GM12878 (cell line): ENCODE measurements around the gene IQCK. TPM values are rescaled to one million over a fixed set of nuclear protein-coding genes. Genes with fewer than 3 reads are reported as not detected.

Experiments used
- ATAC-seq: fragments of 200-7000 bp; cut with Tn5 transposase; 3 replicates; pipeline ENCODE4 v1.9.1; 2020; ENCODE audit warnings: mild to moderate bottlenecking, moderate library complexity
- BruUV-seq: library from RNA; stranded (reverse); fragments of 400-500 nt; replicated peaks from 2 replicates; lab custom pipeline; 2021; lab: Mats Ljungman, UMichigan
- CTCF ChIA-PET: fragments of 300-600 bp; sonication (Branson Sonifier 250); formaldehyde crosslinking; extraction: SDS; loops from one replicate; lab custom pipeline; 2021; ENCODE audit warnings: inconsistent platforms; lab: Yijun Ruan, JAX
- POLR2A ChIA-PET: fragments of 350-600 bp; formaldehyde crosslinking; extraction: SDS; loops from one replicate; lab custom pipeline; 2021; ENCODE audit warnings: inconsistent platforms; lab: Charles Lee
- RAD21 ChIA-PET: fragments of 300-600 bp; sonication (Branson Sonifier 250); formaldehyde crosslinking; loops from one replicate; lab custom pipeline; 2023; ENCODE audit warnings: antibody characterized with exemption; ENCODE audit not compliant: unreplicated experiment; lab: Charles Lee
- SMC1A ChIA-PET: fragments of 300-600 bp; sonication (Branson Sonifier 250); formaldehyde crosslinking; loops from one replicate; lab custom pipeline; 2023; ENCODE audit not compliant: unreplicated experiment, uncharacterized antibody; lab: Charles Lee
- DNase-seq: peaks from one replicate; pipeline ENCODE4 v3.0.0-alpha.2; 2011; ENCODE audit warnings: low read depth, low spot score
- FAIRE-seq: peaks from 3 replicates; lab custom pipeline; 2011; peaks lifted over from hg19 to GRCh38; lab: Jason Lieb, UNC
- H2AFZ ChIP-seq: 2 replicates; pipeline ENCODE4 v1.6.0; 2011; ENCODE audit warnings: low read depth, low read length, control low read depth; ENCODE audit not compliant: control insufficient read depth
- H3K27ac ChIP-seq: 2 replicates; pipeline ENCODE4 v1.5.1; 2011; ENCODE audit warnings: control low read depth; ENCODE audit not compliant: control insufficient read depth, insufficient read depth
- H3K27me3 ChIP-seq, 2 experiments: replicated peaks in 1 of 2; 2 replicates each; pipeline versions ENCODE4 v1.6.0 to v1.6.1; 2011; ENCODE audit warnings: low read length in 1 of 2; ENCODE audit not compliant: control insufficient read depth in 2 of 2, insufficient read depth in 2 of 2
- H3K36me3 ChIP-seq, 2 experiments: 2 replicates each; pipeline ENCODE4 v1.5.1; 2011; ENCODE audit warnings: low read length in 1 of 2; ENCODE audit not compliant: control insufficient read depth in 2 of 2, insufficient read depth in 2 of 2
- H3K4me1 ChIP-seq: 2 replicates; pipeline ENCODE4 v1.6.1; 2011; ENCODE audit warnings: mild to moderate bottlenecking, low read length, moderate library complexity, mixed read lengths; ENCODE audit not compliant: control insufficient read depth, insufficient read depth
- H3K4me2 ChIP-seq: 2 replicates; pipeline ENCODE4 v1.6.0; 2011; ENCODE audit warnings: control low read depth; ENCODE audit not compliant: control insufficient read depth, insufficient read depth
- H3K4me3 ChIP-seq: fragments of 200-600 bp; sonication (generic); 2 replicates; pipeline ENCODE4 v1.5.1; 2016
- H3K79me2 ChIP-seq: 2 replicates; pipeline ENCODE4 v1.6.0; 2011; ENCODE audit warnings: low read length; ENCODE audit not compliant: control insufficient read depth, insufficient read depth
- H3K9ac ChIP-seq: 2 replicates; pipeline ENCODE4 v1.8.0; 2011; ENCODE audit warnings: low read length, control low read depth, mixed read lengths; ENCODE audit not compliant: control insufficient read depth, insufficient read depth
- H3K9me3 ChIP-seq: replicated peaks from 3 replicates; pipeline ENCODE4 v1.5.1; 2011; ENCODE audit warnings: mild to moderate bottlenecking, low read length; ENCODE audit not compliant: control insufficient read depth, insufficient read depth
- H4K20me1 ChIP-seq: 2 replicates; pipeline ENCODE4 v1.6.0; 2011; ENCODE audit not compliant: control insufficient read depth, insufficient read depth
- ASH2L ChIP-seq: fragments of 300-600, 200-600 bp; sonication (generic); IDR thresholded peaks from 2 replicates; pipeline ENCODE4 v1.6.1; 2017; ENCODE audit warnings: low read depth, mild to moderate bottlenecking, borderline replicate concordance
- CBX5 ChIP-seq: sonication (generic); IDR thresholded peaks from 2 replicates; pipeline ENCODE4 v1.6.1; 2016; ENCODE audit warnings: low read depth, moderate library complexity, mild to moderate bottlenecking, inconsistent platforms
- EP300 ChIP-seq, 2 experiments: fragments of 150-350 bp in 1 of 2; IDR thresholded peaks; 2 replicates each; pipeline ENCODE4 v1.6.1; 2011 to 2012; ENCODE audit warnings: low read depth in 2 of 2, low read length in 2 of 2, borderline replicate concordance in 1 of 2, improper control_type of control experiment in 1 of 2, inconsistent platforms in 1 of 2; ENCODE audit not compliant: control insufficient read depth in 1 of 2
- JUNB ChIP-seq: IDR thresholded peaks from 2 replicates; pipeline ENCODE4 v1.6.1; 2016; ENCODE audit warnings: antibody characterized with exemption, mild to moderate bottlenecking
- NFIC ChIP-seq: IDR thresholded peaks from 2 replicates; pipeline ENCODE4 v1.6.1; 2012; ENCODE audit warnings: low read depth, mild to moderate bottlenecking, inconsistent platforms, low read length, moderate library complexity
- NFXL1 ChIP-seq: fragments of 450-650 bp; IDR thresholded peaks from 2 replicates; pipeline ENCODE4 v1.6.1; 2017; ENCODE audit warnings: antibody characterized with exemption, mild to moderate bottlenecking, borderline replicate concordance
- PAX5 ChIP-seq: IDR thresholded peaks from 2 replicates; pipeline ENCODE4 v1.6.1; 2011; ENCODE audit warnings: low read depth, low read length, borderline replicate concordance
- POU2F2 ChIP-seq: IDR thresholded peaks from 3 replicates; pipeline ENCODE4 v1.6.1; 2011; ENCODE audit warnings: low read depth, mild to moderate bottlenecking, low read length, borderline replicate concordance
- WGBS: methylation state at CpG from one replicate; pipeline ENCODE4 v1.1.6; 2016; ENCODE audit warnings: low lambda C conversion rate; ENCODE audit not compliant: insufficient replicate concordance, insufficient coverage; ENCODE audit errors: missing lambda C conversion rate; 5-methylcytosine and 5-hydroxymethylcytosine counted together
- in situ Hi-C: fragments of 300-500 bp; cut with MboI; formaldehyde crosslinking; loops from 9 replicates; pipeline ENCODE4 v1.14.3; 2018; ENCODE audit warnings: mixed read lengths
- intact Hi-C: fragments of 100-400 bp; cut with micrococcal nuclease; formaldehyde crosslinking; loops from one replicate; pipeline ENCODE4 v1.14.2; 2022; ENCODE audit not compliant: unreplicated experiment
- polyA plus RNA-seq, 11 experiments: library from polyadenylated mRNA; depleted of rRNA in 4 of 11; unstranded in 6 of 11; stranded (reverse) in 5 of 11; fragments of >200 nt; fragmentation: Nextera tagmentation in 4 of 11; fragmentation: Illumina TruSeq in 1 of 11; extraction: Ambion mirVana in 4 of 11; extraction: Trizol in 1 of 11; gene quantifications; 1 replicate in 1 of 11; 2 replicates in 10 of 11; pipeline versions ENCODE4 v1.2.1 to v1.2.3, GENCODE V29; 2011 to 2016; ENCODE audit warnings: inconsistent platforms in 2 of 11, missing spikeins in 2 of 11, low read depth in 1 of 11
- total RNA-seq, 4 experiments: library from RNA; depleted of rRNA in 3 of 4; stranded (reverse); fragments of >200 nt in 3 of 4; fragmentation: Illumina TruSeq in 1 of 4; extraction: Trizol in 1 of 4; gene quantifications; 2 replicates each; pipeline versions ENCODE4 v1.2.1 to v1.2.3, GENCODE V29; 2013 to 2021
- TF ChIP-seq, protein P1 (sequence below): fragments of 450-650 bp; IDR thresholded peaks from 2 replicates; pipeline ENCODE4 v1.6.1; 2017; ENCODE audit warnings: mild to moderate bottlenecking, low read depth, inconsistent platforms; ENCODE audit not compliant: poor library complexity, severe bottlenecking
- TF ChIP-seq, protein P2 (sequence below): fragments of 450-650 bp; IDR thresholded peaks from 2 replicates; pipeline ENCODE4 v1.6.1; 2017; ENCODE audit warnings: antibody characterized with exemption, mild to moderate bottlenecking, moderate library complexity
- TF ChIP-seq, protein P3 (sequence below): fragments of 450-650 bp; IDR thresholded peaks from 2 replicates; pipeline ENCODE4 v1.6.1; 2017; ENCODE audit warnings: mild to moderate bottlenecking, moderate library complexity

IQCK gene
- total and polyA plus RNA-seq, 10 of the 15 experiments (the other 5 are each of a cell fraction or from before 2014, with no cell fraction given) = 1.0 to 4.2 (median 2.4) TPM

DNA sequence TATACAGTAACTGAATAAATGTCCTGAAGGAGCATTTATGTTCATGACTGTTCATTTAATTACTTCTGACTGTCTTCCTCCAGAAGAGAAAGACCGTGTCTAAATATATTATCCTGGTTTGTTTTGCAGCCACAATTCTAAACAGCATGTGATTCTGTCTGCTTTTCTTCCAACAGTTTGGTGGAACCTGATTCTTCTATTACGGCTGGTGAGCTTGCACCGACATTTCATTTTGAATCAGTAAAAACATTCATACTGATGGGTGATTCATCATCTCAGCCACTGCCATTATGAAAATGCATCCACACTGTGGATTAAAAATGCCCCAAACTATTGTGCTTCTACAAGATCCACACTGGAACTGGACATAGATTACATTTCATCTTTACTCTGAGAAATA is 17.0 kb upstream of the IQCK start:
- H3K27me3 ChIP-seq = no peaks in the 10 kb centered on the region
- H3K4me3 ChIP-seq = no peak overlapping the region
- H3K4me1 ChIP-seq = 0 out of 2 replicates have a peak, but pooled peaks cover 2% of the 10 kb centered on the region
- TF ChIP-seq NFXL1 (no peak), JUNB (no peak), EP300 (IDR thresholded peaks at IDR 0.05; ENCODE audit: borderline replicate concordance in 1 of 2, control insufficient read depth in 1 of 2, low read depth in 2 of 2, low read length in 2 of 2) (no peak), NFIC (no peak), CBX5 (no peak), PAX5 (no peak), ASH2L (no peak), POU2F2 (no peak)
- TF ChIP-seq, protein P1, sequence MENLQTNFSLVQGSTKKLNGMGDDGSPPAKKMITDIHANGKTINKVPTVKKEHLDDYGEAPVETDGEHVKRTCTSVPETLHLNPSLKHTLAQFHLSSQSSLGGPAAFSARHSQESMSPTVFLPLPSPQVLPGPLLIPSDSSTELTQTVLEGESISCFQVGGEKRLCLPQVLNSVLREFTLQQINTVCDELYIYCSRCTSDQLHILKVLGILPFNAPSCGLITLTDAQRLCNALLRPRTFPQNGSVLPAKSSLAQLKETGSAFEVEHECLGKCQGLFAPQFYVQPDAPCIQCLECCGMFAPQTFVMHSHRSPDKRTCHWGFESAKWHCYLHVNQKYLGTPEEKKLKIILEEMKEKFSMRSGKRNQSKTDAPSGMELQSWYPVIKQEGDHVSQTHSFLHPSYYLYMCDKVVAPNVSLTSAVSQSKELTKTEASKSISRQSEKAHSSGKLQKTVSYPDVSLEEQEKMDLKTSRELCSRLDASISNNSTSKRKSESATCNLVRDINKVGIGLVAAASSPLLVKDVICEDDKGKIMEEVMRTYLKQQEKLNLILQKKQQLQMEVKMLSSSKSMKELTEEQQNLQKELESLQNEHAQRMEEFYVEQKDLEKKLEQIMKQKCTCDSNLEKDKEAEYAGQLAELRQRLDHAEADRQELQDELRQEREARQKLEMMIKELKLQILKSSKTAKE = no peak
- TF ChIP-seq, protein P2, sequence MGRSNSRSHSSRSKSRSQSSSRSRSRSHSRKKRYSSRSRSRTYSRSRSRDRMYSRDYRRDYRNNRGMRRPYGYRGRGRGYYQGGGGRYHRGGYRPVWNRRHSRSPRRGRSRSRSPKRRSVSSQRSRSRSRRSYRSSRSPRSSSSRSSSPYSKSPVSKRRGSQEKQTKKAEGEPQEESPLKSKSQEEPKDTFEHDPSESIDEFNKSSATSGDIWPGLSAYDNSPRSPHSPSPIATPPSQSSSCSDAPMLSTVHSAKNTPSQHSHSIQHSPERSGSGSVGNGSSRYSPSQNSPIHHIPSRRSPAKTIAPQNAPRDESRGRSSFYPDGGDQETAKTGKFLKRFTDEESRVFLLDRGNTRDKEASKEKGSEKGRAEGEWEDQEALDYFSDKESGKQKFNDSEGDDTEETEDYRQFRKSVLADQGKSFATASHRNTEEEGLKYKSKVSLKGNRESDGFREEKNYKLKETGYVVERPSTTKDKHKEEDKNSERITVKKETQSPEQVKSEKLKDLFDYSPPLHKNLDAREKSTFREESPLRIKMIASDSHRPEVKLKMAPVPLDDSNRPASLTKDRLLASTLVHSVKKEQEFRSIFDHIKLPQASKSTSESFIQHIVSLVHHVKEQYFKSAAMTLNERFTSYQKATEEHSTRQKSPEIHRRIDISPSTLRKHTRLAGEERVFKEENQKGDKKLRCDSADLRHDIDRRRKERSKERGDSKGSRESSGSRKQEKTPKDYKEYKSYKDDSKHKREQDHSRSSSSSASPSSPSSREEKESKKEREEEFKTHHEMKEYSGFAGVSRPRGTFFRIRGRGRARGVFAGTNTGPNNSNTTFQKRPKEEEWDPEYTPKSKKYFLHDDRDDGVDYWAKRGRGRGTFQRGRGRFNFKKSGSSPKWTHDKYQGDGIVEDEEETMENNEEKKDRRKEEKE = no peak
- TF ChIP-seq, protein P3, sequence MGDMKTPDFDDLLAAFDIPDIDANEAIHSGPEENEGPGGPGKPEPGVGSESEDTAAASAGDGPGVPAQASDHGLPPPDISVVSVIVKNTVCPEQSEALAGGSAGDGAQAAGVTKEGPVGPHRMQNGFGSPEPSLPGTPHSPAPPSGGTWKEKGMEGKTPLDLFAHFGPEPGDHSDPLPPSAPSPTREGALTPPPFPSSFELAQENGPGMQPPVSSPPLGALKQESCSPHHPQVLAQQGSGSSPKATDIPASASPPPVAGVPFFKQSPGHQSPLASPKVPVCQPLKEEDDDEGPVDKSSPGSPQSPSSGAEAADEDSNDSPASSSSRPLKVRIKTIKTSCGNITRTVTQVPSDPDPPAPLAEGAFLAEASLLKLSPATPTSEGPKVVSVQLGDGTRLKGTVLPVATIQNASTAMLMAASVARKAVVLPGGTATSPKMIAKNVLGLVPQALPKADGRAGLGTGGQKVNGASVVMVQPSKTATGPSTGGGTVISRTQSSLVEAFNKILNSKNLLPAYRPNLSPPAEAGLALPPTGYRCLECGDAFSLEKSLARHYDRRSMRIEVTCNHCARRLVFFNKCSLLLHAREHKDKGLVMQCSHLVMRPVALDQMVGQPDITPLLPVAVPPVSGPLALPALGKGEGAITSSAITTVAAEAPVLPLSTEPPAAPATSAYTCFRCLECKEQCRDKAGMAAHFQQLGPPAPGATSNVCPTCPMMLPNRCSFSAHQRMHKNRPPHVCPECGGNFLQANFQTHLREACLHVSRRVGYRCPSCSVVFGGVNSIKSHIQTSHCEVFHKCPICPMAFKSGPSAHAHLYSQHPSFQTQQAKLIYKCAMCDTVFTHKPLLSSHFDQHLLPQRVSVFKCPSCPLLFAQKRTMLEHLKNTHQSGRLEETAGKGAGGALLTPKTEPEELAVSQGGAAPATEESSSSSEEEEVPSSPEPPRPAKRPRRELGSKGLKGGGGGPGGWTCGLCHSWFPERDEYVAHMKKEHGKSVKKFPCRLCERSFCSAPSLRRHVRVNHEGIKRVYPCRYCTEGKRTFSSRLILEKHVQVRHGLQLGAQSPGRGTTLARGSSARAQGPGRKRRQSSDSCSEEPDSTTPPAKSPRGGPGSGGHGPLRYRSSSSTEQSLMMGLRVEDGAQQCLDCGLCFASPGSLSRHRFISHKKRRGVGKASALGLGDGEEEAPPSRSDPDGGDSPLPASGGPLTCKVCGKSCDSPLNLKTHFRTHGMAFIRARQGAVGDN = no peak
- peaks cover 16 to 19% of the 10 kb centered on the region in 2 experiments; a peak in 3 of 4 replicates for H3K36me3 ChIP-seq
- H3K9me3 ChIP-seq = no peaks in the 10 kb centered on the region
- H3K27ac ChIP-seq = no peak overlapping the region
- SMC1A ChIA-PET = interaction anchor here (0.6 kb wide), 1 partner anchor 23 kb away, joined by 3 read pairs; no protein-coding TSS in a partner anchor
- H3K4me2 ChIP-seq = no peak overlapping the region
- POLR2A ChIA-PET = no interaction called here
- intact Hi-C loops (no loop called here), in situ Hi-C loops (no loop called here)
- H2AFZ ChIP-seq = no peak overlapping the region
- H4K20me1 ChIP-seq = no peaks in the 10 kb centered on the region; the same call in 1 of the 2 replicates
- 78% methylated on average over 3 of the region's 3 CpGs for WGBS
- no TSS peak for BruUV-seq
- no peak overlapping the region for H3K9ac ChIP-seq
- H3K79me2 ChIP-seq = no peaks in the 10 kb centered on the region
- DNase-seq (no peak), FAIRE-seq (no peak), ATAC-seq (no peak)
- CTCF ChIA-PET = no interaction called here
- RAD21 ChIA-PET = no interaction called here
